Epithelial cell of esophagus (primary cell): ENCODE measurements around the gene NAPB.

Experiments
- DNase-seq: peaks from one replicate; pipeline ENCODE4 v3.0.0; 2010; ENCODE audit warnings: low read depth
- H3K4me3 ChIP-seq: 2 replicates; pipeline ENCODE4 v1.5.1; 2011; ENCODE audit warnings: mild to moderate bottlenecking, low read length, control low read depth
- CTCF ChIP-seq: IDR thresholded peaks from 2 replicates; pipeline ENCODE4 v1.5.1; 2011; ENCODE audit warnings: low read depth, mild to moderate bottlenecking, low read length, control low read depth, inconsistent platforms; ENCODE audit not compliant: insufficient read depth; ENCODE audit errors: missing control alignments

NAPB gene

DNA sequence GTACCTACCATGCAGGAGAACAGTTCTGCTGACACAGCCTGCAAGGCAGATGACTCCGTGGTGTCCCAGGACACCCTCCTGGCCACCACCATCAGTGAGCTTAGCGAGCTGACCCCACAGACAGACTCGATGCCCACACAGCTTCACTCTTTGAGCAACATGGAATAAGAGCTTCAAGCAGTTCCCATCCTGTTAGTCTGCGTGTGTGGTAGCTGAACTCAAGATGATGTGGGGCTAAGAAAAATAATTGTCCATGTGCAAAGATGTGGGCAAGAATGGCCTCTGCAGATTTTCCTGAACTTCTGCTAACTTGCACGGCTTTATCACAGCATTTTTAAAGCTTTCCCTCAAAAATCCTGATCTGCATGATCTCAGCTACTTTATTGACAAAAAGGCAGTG is 51.0 kb downstream of the NAPB start:
- no peak for DNase-seq
- no peak overlapping the region for H3K4me3 ChIP-seq

GRCh38 chr20:23369072-23369823 is 52.0 kb downstream of the NAPB start:
- no peak for DNase-seq
- no peak for TF ChIP-seq CTCF
- H3K4me3 ChIP-seq = no peak overlapping the region

More for the DNA sequence above, 51.0 kb downstream of the NAPB start:
- no peak for TF ChIP-seq CTCF

DNA sequence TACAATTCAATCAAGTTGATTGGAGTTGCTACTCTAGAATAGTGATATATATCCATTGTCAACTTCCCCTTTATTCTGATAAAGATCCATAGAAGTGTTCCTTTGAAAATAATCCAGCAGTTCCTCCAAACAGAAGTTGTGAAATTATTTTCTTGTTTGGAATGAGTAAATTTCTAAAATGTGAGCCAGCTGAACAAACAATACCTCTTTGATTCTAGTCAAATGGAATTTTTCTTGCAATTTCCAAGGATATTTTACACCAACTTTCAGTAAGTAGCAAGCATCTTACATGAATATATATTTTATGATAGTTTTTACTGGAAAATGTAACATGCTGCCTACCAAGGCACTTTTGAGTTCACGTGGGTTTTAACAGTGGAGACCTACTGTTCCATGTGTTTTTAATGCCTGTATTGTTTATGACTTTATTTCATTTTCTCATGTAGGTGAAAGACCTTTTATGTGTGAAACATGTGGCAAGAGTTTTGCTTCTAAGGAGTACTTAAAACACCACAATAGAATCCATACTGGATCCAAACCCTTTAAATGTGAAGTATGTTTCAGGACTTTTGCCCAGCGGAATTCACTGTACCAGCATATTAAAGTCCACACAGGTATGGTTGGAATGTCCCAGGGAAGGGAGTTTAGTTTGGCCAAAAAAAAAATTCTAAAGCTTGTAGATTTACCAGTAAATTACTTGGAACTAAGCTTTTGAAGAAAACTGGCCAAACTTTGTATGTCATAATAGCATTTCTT is 52.8 kb downstream of the NAPB start:
- DNase-seq = no peak
- TF ChIP-seq CTCF = no peak
- H3K4me3 ChIP-seq = no peak overlapping the region

DNA sequence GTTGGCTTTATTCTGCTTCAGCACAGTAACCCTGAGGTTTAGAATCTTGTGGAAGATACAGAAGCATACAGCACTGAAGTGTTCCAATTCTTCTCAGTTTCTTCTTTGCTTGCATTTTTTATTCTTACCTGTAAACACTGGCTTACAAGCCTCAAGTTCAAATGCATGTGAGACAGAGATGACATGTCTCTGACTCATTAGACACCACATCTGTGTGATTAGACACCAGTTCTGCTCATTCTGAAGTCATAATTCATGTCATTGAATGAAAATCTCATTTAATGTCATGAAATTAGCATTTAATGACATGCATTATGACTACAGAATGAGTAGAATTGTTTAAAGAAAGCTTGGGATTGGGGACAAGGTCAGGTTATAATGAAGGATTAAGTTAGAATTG is 53.5 kb downstream of the NAPB start:
- DNase-seq = peak; percentile 83
- H3K4me3 ChIP-seq = no peak overlapping the region

DNA sequence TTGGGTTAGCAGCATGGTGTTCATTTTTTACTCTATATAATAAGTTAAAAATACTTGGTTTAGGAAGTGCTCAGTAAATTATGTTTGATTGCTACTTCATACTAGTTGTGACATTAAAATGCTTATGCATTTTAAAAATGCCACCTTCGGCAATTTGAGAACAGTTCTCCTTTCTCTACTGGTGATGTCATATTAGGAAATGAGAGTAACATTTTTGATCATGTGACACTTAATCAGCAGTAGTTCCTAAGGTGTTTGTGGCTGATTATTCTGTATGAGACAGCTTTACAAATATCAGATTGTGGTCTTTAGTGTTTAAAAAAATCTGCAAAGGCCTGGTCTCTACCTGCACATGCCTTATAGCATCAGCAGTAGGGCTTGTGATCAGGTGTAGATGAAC is 54.9 kb downstream of the NAPB start:
- TF ChIP-seq CTCF = no peak
- DNase-seq = peak; percentile 60
- no peak overlapping the region for H3K4me3 ChIP-seq

More for the DNA sequence above, 53.5 kb downstream of the NAPB start:
- TF ChIP-seq CTCF = no peak

- no peak overlapping the region for H3K4me3 ChIP-seq
- DNase-seq = no peak
Measured at GRCh38 chr20:23365390-23366165, 55.7 kb downstream of the NAPB start.

More at GRCh38 chr20:23365390-23366165, 55.7 kb downstream of the NAPB start:
- no peak for TF ChIP-seq CTCF
